Measurements from ENCODE around the gene MKRN2.

DNA sequence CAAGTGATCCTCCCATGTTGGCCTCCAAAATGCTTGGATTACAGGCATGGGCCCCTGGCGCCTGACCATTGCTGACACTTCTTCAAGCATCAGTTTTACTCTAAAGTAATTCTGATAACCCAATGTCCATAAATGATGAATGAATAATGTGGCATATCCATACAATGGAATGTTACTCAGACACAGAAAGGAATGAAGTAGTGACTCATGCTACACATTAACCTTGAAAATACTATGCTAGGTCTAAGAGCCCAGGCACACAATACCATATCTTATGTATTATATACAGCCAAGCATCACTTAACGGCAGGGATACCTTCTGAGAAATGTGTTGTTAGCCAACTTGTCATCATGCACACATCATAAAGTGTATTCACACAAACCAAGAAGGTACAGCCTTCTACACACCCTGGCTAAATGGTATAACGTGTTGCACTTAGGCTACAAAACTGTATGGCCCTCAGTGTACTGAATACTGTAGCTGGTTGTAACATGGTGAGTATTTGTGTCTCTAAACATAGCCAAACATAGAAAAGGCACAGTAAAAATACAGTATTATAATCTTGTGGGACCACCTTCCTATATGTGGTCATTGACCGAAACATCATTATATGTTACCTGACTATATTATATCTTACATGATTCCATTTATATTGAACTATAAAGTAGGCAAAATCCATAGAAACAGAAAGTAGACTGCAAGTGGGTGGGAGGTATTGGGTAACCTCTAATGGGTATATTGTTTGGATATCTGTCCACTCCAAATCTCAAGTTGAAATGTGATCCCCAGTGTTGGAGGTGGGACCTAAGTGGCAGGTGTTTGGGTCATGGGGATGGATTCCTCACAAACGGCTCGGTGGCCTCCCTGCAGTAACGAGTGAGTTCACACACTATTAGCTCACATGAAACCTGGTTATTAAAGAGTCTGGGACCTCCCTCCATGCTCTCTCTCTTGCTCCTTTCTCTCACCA, 31.4 kb downstream of the MKRN2 start:
- TF ChIP-seq, protein P1, sequence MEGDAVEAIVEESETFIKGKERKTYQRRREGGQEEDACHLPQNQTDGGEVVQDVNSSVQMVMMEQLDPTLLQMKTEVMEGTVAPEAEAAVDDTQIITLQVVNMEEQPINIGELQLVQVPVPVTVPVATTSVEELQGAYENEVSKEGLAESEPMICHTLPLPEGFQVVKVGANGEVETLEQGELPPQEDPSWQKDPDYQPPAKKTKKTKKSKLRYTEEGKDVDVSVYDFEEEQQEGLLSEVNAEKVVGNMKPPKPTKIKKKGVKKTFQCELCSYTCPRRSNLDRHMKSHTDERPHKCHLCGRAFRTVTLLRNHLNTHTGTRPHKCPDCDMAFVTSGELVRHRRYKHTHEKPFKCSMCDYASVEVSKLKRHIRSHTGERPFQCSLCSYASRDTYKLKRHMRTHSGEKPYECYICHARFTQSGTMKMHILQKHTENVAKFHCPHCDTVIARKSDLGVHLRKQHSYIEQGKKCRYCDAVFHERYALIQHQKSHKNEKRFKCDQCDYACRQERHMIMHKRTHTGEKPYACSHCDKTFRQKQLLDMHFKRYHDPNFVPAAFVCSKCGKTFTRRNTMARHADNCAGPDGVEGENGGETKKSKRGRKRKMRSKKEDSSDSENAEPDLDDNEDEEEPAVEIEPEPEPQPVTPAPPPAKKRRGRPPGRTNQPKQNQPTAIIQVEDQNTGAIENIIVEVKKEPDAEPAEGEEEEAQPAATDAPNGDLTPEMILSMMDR (conservative IDR thresholded peaks at IDR 0.05 in 1 of 2, IDR thresholded peaks at IDR 0.05 in 1 of 2; ENCODE audit: extremely low read depth in 1 of 2, insufficient read depth in 1 of 2, low read depth in 1 of 2, low read length in 2 of 2): no peak
- TF ChIP-seq EZH2 (IDR thresholded peaks at IDR 0.05; ENCODE audit: borderline replicate concordance, low read length): no peak
